Bronchial epithelial cell (primary cell): ENCODE data around the gene WWC2. TPM values are rescaled to one million over a fixed set of nuclear protein-coding genes. Genes with fewer than 3 reads are reported as not detected.

Experiments
- DNase-seq: peaks from one replicate; pipeline ENCODE4 v3.0.0-alpha.2; 2010; ENCODE audit warnings: low read depth
- FAIRE-seq: peaks from 2 replicates; lab custom pipeline; 2011; peaks lifted over from hg19 to GRCh38; lab: Jason Lieb, UNC
- H3K27me3 ChIP-seq: 2 replicates; pipeline ENCODE4 v1.5.1; 2011; ENCODE audit warnings: low read length; ENCODE audit not compliant: control insufficient read depth, insufficient read depth
- H3K36me3 ChIP-seq: 2 replicates; pipeline ENCODE4 v1.5.1; 2011; ENCODE audit warnings: low read length; ENCODE audit not compliant: control insufficient read depth, insufficient read depth
- H3K4me3 ChIP-seq: 2 replicates; pipeline ENCODE4 v1.5.1; 2011; ENCODE audit warnings: mild to moderate bottlenecking, low read depth, low read length, control low read depth
- total RNA-seq: library from RNA; depleted of rRNA; stranded (reverse); fragments of >200 nt; gene quantifications from 2 replicates; pipeline ENCODE4 v1.2.1, GENCODE V29; 2014
- TF ChIP-seq, protein P1 (sequence below): IDR thresholded peaks from 2 replicates; pipeline ENCODE4 v1.5.1; 2011; ENCODE audit warnings: mild to moderate bottlenecking, moderate library complexity, low read length, control low read depth, inconsistent platforms; ENCODE audit not compliant: insufficient read depth, severe bottlenecking

WWC2 gene
- total RNA-seq, 1 donor from 2014 or later, result 13.2 TPM

- TF ChIP-seq, protein P1, sequence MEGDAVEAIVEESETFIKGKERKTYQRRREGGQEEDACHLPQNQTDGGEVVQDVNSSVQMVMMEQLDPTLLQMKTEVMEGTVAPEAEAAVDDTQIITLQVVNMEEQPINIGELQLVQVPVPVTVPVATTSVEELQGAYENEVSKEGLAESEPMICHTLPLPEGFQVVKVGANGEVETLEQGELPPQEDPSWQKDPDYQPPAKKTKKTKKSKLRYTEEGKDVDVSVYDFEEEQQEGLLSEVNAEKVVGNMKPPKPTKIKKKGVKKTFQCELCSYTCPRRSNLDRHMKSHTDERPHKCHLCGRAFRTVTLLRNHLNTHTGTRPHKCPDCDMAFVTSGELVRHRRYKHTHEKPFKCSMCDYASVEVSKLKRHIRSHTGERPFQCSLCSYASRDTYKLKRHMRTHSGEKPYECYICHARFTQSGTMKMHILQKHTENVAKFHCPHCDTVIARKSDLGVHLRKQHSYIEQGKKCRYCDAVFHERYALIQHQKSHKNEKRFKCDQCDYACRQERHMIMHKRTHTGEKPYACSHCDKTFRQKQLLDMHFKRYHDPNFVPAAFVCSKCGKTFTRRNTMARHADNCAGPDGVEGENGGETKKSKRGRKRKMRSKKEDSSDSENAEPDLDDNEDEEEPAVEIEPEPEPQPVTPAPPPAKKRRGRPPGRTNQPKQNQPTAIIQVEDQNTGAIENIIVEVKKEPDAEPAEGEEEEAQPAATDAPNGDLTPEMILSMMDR, result no peak
- H3K4me3 ChIP-seq, result no peak overlapping the region
- no peak for FAIRE-seq
- H3K27me3 ChIP-seq, result no peaks in the 10 kb centered on the region
- H3K36me3 ChIP-seq, result no peaks in the 10 kb centered on the region
- DNase-seq, result no peak
Measured at GRCh38 chr4:183329954-183330742, 231.1 kb downstream of the WWC2 start.

DNA sequence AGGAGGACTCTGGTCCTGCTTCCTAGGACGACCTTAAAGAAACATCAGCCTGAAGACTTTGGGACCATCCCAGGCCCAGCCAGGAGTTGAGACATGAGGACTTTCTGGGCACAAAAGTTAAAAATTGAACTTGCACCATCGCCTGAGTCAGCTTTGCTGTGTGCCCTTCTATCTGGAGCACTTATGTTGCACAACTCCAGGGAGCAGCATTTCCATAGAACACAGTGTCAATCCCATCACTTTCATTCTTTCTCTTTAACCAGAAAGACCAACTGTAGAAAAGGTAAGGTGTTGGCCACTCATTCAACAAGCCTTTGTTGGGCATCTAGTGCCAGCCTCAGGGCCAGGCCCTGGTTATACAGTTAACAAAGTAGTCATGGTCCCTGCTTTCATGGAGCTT, 231.8 kb downstream of the WWC2 start:
- no peak overlapping the region for H3K4me3 ChIP-seq
- TF ChIP-seq, protein P1, result no peak
- DNase-seq (no peak), FAIRE-seq (peak; percentile 76)
- no peaks in the 10 kb centered on the region for H3K27me3 ChIP-seq
- no peaks in the 10 kb centered on the region for H3K36me3 ChIP-seq

GRCh38 chr4:183332447-183332846, 233.4 kb downstream of the WWC2 start:
- DNase-seq, result no peak
- TF ChIP-seq, protein P1, result no peak
- no peaks in the 10 kb centered on the region for H3K27me3 ChIP-seq
- FAIRE-seq, result no peak
- no peak overlapping the region for H3K4me3 ChIP-seq
- no peaks in the 10 kb centered on the region for H3K36me3 ChIP-seq

DNA sequence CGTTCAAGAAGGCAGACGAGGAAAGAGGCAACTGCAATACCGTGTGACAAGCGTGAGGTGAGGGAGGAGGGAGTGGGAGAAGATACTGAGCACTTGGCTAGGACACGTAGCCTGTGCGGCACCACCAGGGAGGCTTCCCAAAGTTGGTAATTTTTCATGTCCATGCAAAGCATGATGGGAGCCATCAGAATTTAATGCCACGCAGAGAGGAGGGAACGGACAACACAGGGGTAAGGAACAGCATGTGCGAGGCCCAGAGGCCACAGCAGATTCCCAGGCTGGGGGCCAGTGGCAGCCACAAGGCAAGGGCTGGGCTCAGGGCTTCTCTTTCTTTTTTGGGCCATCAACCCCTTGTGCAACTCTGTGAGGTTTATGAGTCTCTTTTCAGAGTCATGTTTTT, 234.1 kb downstream of the WWC2 start:
- H3K4me3 ChIP-seq, result no peak overlapping the region
- DNase-seq, result no peak
- peak; percentile 88 for FAIRE-seq
- H3K27me3 ChIP-seq, result no peaks in the 10 kb centered on the region
- TF ChIP-seq, protein P1, result no peak
- H3K36me3 ChIP-seq, result no peaks in the 10 kb centered on the region

DNA sequence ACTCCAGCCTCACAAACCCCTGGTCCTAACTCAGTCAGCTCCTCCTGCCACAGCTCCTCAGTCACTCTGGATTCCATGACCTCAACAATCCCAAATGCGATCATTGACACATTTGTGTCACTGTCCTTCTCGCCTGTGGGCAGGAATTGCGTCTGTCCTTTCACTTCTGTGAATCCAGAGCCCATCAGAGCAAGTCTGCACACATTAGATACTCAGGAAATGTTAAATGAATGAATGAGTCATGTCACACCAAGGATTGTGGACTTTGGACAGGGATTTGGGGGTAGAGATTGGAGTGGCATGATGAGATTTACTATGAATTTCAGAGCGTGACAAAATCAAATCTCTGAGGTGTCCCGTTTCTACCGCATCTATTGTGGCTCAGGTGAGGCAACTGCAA, 234.9 kb downstream of the WWC2 start:
- Histone ChIP-seq H3K36me3 (no peaks in the 10 kb centered on the region), H3K4me3 (no peak overlapping the region), H3K27me3 (no peaks in the 10 kb centered on the region)
- FAIRE-seq (no peak), DNase-seq (peak; percentile 69)
- TF ChIP-seq, protein P1, result no peak
